ENCODE results near the gene MICA. TPM values are rescaled to one million over a fixed set of nuclear protein-coding genes. Genes with fewer than 3 reads are reported as not detected.

The MICA gene
- total RNA-seq, 1 donor from 2014 or later = 70.0 TPM

GRCh38 chr6:31460361-31461025 lies 57.1 kb downstream of the MICA start:
- Mint-ChIP-seq H3K27me3 (ENCODE audit: low read depth, unreplicated experiment) (peaks cover 14% of the 10 kb centered on the region), H3K4me1 (ENCODE audit: low read depth, unreplicated experiment) (peaks cover 9% of the 10 kb centered on the region), H3K4me3 (ENCODE audit: unreplicated experiment) (no peak overlapping the region), H3K27ac (ENCODE audit: unreplicated experiment) (no peak overlapping the region), H3K36me3 (ENCODE audit: low read depth, unreplicated experiment) (peaks cover 7% of the 10 kb centered on the region), H3K9me3 (ENCODE audit: unreplicated experiment) (peaks cover 2% of the 10 kb centered on the region)
- Histone ChIP-seq H3K4me3 (ENCODE audit: insufficient read depth, low read depth, low read length) (no peak overlapping the region), H3K9me3 (ENCODE audit: insufficient read depth, low read depth, low read length) (no peaks in the 10 kb centered on the region), H3K36me3 (ENCODE audit: insufficient read depth, low read length) (no peaks in the 10 kb centered on the region), H3K79me2 (ENCODE audit: insufficient read depth, low read length) (no peaks in the 10 kb centered on the region), H3K4me1 (ENCODE audit: insufficient read depth, low read length) (peaks cover 11% of the 10 kb centered on the region), H4K20me1 (ENCODE audit: insufficient read depth, low read length) (no peaks in the 10 kb centered on the region), H2AFZ (ENCODE audit: low read depth, low read length) (no peak overlapping the region), H3K4me2 (ENCODE audit: low read length) (no peak overlapping the region), H3K27ac (ENCODE audit: low read depth, low read length) (no peak overlapping the region), H3K27me3 (ENCODE audit: insufficient read depth, low read length) (peaks cover 11% of the 10 kb centered on the region), H3K9ac (ENCODE audit: low read length) (no peak overlapping the region)
- TF ChIP-seq EZH2 (IDR thresholded peaks at IDR 0.05; ENCODE audit: insufficient read depth, low read length) (no peak), CTCF (IDR thresholded peaks at IDR 0.05; ENCODE audit: insufficient read depth, low read depth, low read length) (no peak)
- FAIRE-seq (no peak), DNase-seq (ENCODE audit: low read depth) (no peak)

- DNase-seq (ENCODE audit: low read depth) (no peak), FAIRE-seq (no peak)
- peaks cover 11% of the 10 kb centered on the region for H3K4me1 ChIP-seq (ENCODE audit: insufficient read depth, low read length)
- H3K36me3 ChIP-seq (ENCODE audit: insufficient read depth, low read length) = no peaks in the 10 kb centered on the region
- H3K4me3 ChIP-seq (ENCODE audit: insufficient read depth, low read depth, low read length) = no peak overlapping the region
- H3K27ac Mint-ChIP-seq (ENCODE audit: unreplicated experiment) = peak overlapping the region; percentile 58
- peak overlapping the region; percentile 72 for H3K4me2 ChIP-seq (ENCODE audit: low read length)
- H3K27me3 Mint-ChIP-seq (ENCODE audit: low read depth, unreplicated experiment) = peaks cover 23% of the 10 kb centered on the region
- H2AFZ ChIP-seq (ENCODE audit: low read depth, low read length) = peak overlapping the region; percentile 38
- peaks cover 9% of the 10 kb centered on the region for H3K27me3 ChIP-seq (ENCODE audit: insufficient read depth, low read length)
- peaks cover 9% of the 10 kb centered on the region for H3K4me1 Mint-ChIP-seq (ENCODE audit: low read depth, unreplicated experiment)
- no peaks in the 10 kb centered on the region for H3K79me2 ChIP-seq (ENCODE audit: insufficient read depth, low read length)
- peak overlapping the region; percentile 52 for H3K9ac ChIP-seq (ENCODE audit: low read length)
- H3K9me3 Mint-ChIP-seq (ENCODE audit: unreplicated experiment) = peaks cover 2% of the 10 kb centered on the region
- no peak overlapping the region for H3K27ac ChIP-seq (ENCODE audit: low read depth, low read length)
- H3K4me3 Mint-ChIP-seq (ENCODE audit: unreplicated experiment) = peak overlapping the region; percentile 79
- no peak for TF ChIP-seq EZH2 (IDR thresholded peaks at IDR 0.05; ENCODE audit: insufficient read depth, low read length)
- no peak for TF ChIP-seq CTCF (IDR thresholded peaks at IDR 0.05; ENCODE audit: insufficient read depth, low read depth, low read length)
- H3K36me3 Mint-ChIP-seq (ENCODE audit: low read depth, unreplicated experiment) = peaks cover 7% of the 10 kb centered on the region
- no peaks in the 10 kb centered on the region for H4K20me1 ChIP-seq (ENCODE audit: insufficient read depth, low read length)
- H3K9me3 ChIP-seq (ENCODE audit: insufficient read depth, low read depth, low read length) = no peaks in the 10 kb centered on the region
Observed at GRCh38 chr6:31462026-31462963, 58.9 kb downstream of the MICA start.

Measured in astrocyte (in vitro differentiated cells and primary cell).